HG03342 (cell line): ENCODE results near the gene RBM26.
"Not testable (repeated sequence)": the region's sequence is repeated elsewhere in the genome, so short reads cannot be mapped to it uniquely, and the experiment has no call there.

Source experiments
- ATAC-seq: cut with Tn5 transposase; IDR thresholded peaks from one replicate; pipeline ENCODE4 v1.9.1; 2021; ENCODE audit warnings: mild to moderate bottlenecking, moderate library complexity; ENCODE audit not compliant: unreplicated experiment

Gene RBM26

GRCh38 chr13:79282976-79283375 lies 123.1 kb downstream of the RBM26 start:
- no peak for ATAC-seq

GRCh38 chr13:79282508-79282907 lies 123.5 kb downstream of the RBM26 start:
- ATAC-seq, result no peak

- ATAC-seq, result no peak
These were observed 124.7 kb downstream of the RBM26 start for GRCh38 chr13:79281339-79281747.

- ATAC-seq, result not testable (repeated sequence)
These were observed 126.3 kb downstream of the RBM26 start for GRCh38 chr13:79279735-79280134.

- ATAC-seq, result no peak
These were observed 133.0 kb downstream of the RBM26 start for GRCh38 chr13:79273045-79273444.

GRCh38 chr13:79271616-79272015 lies 134.4 kb downstream of the RBM26 start:
- ATAC-seq, result no peak

- no peak for ATAC-seq
These were observed 135.2 kb downstream of the RBM26 start for GRCh38 chr13:79270859-79271258.
